GDM1 (cell line): Measurements from ENCODE around the gene INSL3.

Experiments
- DNase-seq: peaks from one replicate; lab custom pipeline; 2025; lab: John Stamatoyannopoulos, UW

Gene INSL3, protein sequence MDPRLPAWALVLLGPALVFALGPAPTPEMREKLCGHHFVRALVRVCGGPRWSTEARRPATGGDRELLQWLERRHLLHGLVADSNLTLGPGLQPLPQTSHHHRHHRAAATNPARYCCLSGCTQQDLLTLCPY

GRCh38 chr19:17821190-17821589, at the start of gene INSL3:
Gene INSL3 (minus strand): TSS chr19:17821519. CDS start chr19:17821506, 13 bp downstream.
- no peak for DNase-seq

- DNase-seq: no peak
Observed at GRCh38 chr19:17869114-17869608, 47.8 kb upstream of the INSL3 start.

DNA sequence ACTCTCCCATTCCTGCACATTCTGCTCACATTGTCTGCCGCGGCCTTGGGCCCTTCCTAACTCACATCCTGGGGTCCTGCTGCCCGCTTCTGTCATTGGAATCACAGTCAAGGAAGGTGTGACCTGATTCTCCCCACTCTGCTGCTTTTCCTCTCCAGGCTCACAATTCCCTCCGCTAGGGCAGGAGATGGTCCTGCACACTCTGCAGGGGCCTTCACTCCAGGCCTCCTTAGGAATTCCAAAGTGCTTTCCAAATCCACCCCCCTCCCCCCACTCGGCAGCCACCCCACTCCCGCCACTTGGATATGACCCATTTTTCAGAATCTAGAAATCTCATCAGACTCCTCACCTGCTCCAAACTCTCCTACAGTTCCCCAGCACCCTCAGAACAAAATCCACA, 47.4 kb upstream of the INSL3 start:
- no peak for DNase-seq

DNA sequence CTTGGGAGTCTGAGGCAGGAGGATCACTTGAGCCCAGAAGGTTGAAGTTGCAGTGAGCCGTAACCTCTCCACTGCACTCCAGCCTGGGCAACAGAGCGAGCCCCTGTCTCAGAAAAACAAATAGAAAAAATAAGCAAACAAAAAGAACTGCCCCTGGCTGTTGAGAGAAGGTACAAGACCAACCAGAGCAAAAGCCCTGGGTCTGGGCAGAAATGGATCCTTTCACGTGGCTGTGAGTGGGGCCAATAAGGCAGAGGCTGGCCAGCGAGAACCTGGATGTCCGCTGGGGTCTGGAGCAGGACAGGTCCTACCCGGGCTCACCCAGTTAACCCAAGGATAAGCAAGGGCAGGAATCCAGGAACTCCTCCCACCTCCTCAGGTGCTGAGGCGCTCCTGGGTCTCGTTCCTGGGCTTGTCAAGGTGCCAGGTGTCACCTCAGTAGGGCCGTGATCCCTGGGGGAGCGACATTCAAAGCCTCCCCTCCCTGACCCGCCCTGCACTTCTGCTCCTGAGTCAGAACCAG, 45.7 kb upstream of the INSL3 start:
- DNase-seq: no peak

DNA sequence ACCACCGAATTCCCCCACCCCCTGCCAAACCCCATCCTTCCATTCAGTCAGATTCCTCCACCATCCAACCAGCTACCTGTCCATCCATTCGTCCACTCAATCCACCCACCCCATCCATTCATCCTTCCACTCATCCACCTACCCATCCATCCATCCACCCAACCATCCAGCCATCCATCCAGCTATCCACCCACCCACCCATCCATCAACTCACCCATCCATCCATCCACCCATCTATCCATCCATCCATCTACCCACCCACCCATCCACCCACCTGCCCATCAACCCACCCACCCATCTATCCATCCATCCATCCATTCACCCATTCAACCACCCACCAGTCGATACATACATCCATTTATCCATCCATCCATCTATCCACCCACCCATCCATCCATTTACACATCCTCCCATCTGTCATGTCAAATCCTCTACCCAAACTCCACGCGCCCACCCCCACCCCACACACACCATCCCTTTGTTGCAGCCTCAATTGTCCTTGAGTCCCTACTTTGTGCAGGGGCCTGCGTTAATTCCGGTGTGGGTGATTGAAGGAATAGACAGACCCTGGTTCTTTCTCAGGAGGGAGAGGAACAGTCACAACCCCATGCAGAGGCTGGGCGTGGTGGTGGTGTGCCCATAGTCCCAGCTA, 45.1 kb upstream of the INSL3 start:
- no peak for DNase-seq

DNA sequence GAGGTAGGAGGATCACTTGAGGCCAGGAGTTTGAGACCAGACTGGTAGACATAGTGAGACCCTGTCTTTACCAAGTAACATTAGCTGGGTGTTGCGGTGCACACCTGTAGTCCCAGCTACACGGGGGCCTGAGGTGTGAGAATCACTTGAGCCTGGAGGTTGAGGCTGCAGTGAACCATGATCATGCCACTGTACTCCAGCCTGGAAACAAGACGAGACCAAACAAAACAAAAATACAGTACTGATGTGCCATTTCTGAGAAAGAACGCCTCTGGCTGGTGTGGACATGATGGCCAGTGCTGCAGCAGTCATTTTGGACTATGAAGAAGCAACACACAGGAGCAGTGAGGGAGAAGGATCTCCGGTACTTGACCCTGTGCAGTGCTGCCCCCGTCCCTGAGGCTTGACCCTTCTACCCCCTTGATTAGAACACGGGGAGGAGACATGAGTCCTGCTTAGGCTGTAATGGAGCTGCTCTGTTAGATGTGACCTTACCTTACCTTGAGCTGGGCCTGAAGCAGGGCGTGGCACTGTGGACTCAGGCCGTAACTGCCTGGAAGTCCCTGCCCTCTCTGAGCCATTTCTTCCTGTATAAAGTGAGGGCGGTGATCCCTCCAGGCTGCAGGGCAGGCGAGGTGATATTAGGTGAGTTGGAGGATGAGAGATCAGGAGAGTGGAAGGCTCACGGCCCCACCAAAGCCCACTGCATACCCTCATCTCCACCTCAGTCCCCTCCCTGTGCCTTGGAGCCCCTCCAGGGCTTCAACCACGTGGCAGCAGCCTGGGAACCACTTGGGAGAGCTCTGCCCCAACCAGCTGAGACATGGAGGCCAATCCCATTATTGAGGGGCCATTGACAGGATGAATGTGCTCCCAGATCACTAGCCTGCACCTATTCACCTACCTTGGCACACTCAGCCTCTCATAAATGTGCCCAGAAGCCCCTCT, 44.3 kb upstream of the INSL3 start:
- DNase-seq: no peak

DNA sequence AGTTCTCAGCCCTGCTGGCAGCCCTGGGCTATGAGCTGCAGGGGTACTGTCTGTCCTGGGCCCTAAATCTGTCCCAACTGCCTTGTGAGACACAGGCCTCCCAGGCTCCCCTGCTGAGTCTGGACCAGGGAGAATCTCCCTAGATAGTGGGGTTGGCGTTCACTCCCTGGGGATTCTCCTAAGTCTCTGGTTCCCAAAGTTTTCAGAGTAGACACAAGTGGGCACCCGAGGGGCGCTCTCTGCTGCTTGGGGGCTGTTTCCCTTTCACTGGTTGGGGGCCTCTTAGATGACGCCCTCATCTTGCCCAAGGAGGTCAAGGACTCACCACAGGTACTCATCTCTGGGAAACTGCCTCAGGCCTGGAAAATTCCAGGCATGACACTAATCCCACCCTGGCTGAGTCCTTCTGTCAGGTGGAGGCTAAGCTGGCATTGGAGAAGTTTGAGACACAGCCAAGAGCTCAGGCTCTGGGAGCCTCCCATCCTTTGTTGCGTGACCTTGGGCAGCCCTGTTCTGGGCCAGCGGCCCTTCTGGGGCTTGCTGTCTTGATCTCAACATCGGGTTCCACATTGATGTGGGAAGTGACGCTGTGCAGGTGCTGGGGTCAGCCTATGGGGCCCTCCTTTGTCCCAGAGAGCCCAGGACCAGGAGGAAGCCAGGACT, 42.3 kb upstream of the INSL3 start:
- DNase-seq: no peak

GRCh38 chr19:17862711-17863519, 41.6 kb upstream of the INSL3 start:
- no peak for DNase-seq

- DNase-seq: no peak
Observed at GRCh38 chr19:17861542-17862402, 40.5 kb upstream of the INSL3 start.

DNA sequence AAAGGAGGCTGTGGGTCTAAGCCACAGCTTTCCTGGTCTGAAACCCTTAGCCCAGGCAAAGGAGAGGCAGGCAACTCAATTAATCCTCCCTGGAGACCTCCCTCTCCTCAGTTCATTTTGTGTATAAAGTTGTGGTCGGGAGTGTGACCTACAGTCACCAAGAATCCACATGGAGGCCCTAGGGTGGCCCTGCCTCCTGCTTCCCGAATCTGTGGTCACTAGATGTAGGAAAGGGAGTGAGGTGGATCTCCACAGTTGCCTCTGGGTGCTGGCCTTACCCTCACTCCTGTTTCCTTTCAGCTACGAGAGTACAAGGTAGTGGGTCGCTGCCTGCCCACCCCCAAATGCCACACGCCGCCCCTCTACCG, 39.7 kb upstream of the INSL3 start:
- no peak for DNase-seq

GRCh38 chr19:17860331-17860992, 39.1 kb upstream of the INSL3 start:
- no peak for DNase-seq

GRCh38 chr19:17859533-17860330, 38.4 kb upstream of the INSL3 start, which contains the start of gene RPL18A:
Gene RPL18A (plus strand): TSS chr19:17859910. CDS start chr19:17859957, 47 bp downstream.
- DNase-seq: peak; percentile 100

DNA sequence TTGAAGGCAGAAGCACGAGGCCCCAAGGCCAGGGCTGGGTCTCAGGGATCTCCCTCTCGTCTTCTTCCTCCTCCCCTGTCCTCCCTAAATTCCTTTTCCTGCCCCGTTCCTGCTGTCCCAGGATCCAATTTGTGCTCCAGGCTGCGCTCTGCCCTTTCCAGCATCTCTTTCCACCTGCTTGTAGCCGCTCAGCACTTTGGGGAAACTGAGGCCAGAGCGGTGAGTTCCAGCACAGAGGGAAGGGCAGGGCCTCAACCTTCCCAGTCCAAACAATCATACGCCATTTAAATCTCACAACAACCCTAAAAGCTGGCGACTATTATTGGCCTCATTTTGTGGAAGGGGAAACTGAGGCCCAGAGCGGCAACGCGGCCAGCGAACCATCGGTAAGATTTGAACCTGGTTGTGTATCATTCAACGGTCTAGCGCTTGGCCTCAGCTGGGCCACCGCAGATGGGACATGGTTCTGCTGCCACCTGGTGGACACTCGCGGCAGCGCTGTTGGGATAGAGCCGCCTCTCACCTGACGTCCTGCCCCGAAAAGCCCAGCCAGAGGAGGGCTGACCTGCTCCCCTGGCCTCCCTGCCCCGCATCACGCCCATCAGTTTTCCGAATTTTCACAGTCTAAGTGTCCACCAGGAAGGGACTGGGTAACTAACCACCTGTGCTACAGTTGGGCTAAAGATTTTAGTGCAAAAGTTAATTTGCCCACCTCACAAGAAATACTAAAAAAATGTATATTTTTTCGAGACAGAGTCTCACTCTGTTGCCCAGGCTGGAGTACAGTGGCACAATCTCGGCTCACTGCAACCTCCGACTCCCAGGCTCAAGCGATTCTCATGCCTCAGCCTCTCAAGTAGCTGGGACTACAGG, 34.2 kb upstream of the INSL3 start:
- DNase-seq: peak; percentile 54

GRCh38 chr19:17854061-17854460, 32.7 kb upstream of the INSL3 start:
- no peak for DNase-seq

- no peak for DNase-seq
Observed at GRCh38 chr19:17848595-17849292, 27.4 kb upstream of the INSL3 start.

- DNase-seq: peak; percentile 81
Observed at GRCh38 chr19:17847538-17848366, 26.4 kb upstream of the INSL3 start, which contains the start of gene JAK3. Gene JAK3 (minus strand): TSS chr19:17847982. CDS start chr19:17844417, 3,565 bp downstream.
